NCI-H128 (cell line): Measurements from ENCODE around the gene CTNNA1.
"Not testable (repeated sequence)": the region's sequence is repeated elsewhere in the genome, so short reads cannot be mapped to it uniquely, and the experiment has no call there.

Source experiments
- DNase-seq: peaks from one replicate; lab custom pipeline; 2025; ENCODE audit not compliant: unreplicated experiment; lab: John Stamatoyannopoulos, UW

CTNNA1 gene

GRCh38 chr5:138889994-138890393, 136.8 kb downstream of the CTNNA1 start:
- DNase-seq = no peak

- DNase-seq = no peak
Observed at GRCh38 chr5:138890644-138891043, 137.4 kb downstream of the CTNNA1 start.

DNA sequence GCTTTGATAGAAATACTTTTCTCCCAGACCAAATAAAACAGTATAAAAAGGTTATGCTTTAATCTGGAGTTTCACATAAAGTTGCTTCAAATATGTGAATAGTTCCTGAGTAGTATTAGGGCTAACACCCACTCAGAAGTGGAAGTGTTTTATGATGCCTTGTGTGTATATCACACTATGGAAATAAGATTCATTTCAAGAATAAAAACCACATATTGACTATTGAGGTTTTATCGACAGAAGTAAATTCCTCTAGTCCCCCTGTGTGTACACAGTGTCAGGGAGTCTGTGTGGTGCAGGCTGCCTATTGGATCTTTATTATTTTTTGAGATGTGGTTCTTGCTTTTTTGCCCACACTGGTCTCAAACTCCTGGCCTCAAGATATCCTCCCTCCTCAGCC, 142.7 kb downstream of the CTNNA1 start:
- no peak for DNase-seq

GRCh38 chr5:138898299-138898698, 145.1 kb downstream of the CTNNA1 start:
- DNase-seq = no peak

GRCh38 chr5:138898742-138899141, 145.5 kb downstream of the CTNNA1 start:
- no peak for DNase-seq

- DNase-seq = no peak
Observed at GRCh38 chr5:138900281-138900965, 147.2 kb downstream of the CTNNA1 start.

DNA sequence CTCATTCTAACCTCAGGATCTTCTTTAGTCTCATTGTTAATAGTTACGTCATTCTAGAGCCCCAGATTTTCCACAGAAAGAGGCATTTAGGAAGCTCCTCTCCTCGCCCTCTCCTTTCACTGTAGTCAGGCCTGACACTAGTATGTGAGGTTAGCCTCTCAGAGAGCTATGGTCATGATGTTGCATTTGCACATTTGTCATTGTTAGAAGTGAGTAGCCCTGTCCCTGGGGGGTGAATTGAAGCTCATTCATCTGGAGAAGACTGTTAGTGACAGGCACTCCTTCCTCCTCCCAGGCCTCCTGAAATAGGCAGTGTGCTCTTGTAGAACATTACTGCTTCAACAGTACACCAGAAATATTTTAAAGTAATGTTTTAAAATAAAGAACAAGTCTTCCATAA, 148.5 kb downstream of the CTNNA1 start:
- DNase-seq = no peak

DNA sequence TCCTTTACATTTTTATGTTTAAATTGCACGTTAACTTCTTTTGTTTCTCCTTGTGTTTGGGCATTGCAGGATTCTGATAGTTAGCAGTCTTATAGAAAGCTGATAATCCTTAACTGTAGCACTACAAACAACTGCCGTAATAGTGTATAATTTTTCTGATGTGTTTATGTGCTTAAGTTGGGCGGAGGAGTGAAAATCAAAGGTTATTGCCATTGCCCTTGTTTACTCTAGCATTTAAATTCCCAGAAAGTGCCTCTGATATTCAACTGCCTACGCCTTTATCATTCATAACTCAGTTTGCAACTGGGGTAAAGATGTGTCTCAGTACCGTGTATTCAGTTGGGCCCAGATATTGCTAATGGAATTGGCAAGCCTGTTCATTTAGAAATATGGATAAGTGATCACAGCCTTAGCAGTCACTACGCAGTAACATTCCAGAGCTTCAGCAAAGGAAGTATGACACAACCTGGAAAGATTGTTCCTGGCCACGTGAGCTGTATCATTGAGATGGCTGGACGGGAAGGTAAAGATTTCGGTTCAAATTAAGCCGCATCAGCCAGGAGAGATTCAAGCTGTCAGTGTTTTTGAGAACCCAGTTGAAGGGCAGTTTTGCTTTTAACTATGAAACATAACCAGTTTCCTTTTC, 150.0 kb downstream of the CTNNA1 start:
- no peak for DNase-seq

- DNase-seq = no peak
Observed at GRCh38 chr5:138905541-138905940, 152.3 kb downstream of the CTNNA1 start.

DNA sequence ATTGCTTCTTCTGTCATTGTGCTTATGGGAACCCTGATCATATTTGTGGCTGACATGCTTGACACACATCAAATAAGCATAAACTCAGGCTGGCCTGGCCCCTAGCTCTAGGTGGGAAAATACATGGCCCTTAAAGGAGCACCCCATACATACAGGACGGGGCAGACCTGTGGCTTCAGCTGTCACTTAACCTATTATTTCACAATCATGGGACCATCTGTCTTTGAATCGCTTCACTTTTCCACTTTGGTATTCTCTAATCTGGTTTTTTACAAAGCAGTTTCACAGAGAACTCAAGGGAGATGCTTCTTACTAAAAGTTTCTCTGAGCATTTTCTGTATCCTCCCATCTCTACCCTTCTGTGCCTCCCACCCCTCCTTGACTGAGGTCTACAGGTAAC, 156.5 kb downstream of the CTNNA1 start:
- DNase-seq = no peak

DNA sequence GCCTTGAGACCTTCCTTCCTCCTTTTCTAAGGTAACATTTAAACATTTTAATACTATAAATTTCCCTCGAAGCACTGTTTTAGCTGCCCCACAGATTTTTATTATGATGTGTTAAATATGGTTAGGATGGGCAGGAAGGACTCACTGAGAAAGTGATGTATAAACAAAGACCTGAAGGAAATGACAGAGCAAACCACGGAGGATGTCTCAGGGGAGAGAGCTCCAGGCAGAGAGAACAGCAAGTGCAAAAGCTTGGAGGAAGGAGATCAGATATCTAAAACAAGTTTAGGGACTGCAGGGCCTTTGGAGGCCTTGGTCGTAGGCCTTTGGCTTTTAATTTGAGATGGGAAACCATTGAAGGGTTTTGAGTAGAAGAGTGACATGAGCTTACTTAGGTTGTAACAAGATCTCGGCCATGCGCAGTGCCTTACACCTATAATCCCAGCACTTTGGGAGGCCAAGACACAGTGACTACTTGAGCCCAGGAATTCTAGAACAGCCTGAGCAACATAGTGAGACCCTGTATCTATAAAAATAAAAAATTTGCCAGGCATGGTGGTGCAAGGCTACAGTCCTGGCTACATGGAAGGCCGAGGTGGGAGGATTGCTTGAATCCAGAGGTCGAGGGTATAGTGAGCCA, 157.4 kb downstream of the CTNNA1 start:
- DNase-seq = no peak

DNA sequence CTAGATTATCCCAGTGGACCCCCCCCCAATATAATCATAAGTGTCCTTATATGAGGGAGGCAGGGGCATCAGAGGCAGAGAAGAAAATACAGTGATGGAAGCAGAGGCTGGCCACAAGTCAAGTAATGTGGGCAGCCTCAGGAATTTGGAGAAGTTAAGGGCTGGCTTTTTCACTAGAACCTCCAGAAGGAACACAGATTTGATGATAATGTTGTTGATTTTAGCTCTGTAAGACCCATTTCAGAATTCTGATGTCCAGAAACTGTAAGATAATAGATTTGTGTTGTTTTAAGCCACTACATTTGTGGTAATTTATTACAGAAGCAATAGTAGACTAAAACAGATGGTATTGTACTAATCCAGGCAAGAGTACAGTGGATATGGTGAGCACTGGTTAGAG, 158.2 kb downstream of the CTNNA1 start:
- DNase-seq = no peak

- DNase-seq = no peak
Observed at GRCh38 chr5:138912093-138912492, 158.9 kb downstream of the CTNNA1 start.

GRCh38 chr5:138913773-138914172, 160.5 kb downstream of the CTNNA1 start:
- no peak for DNase-seq

- no peak for DNase-seq
Observed at GRCh38 chr5:138914338-138914737, 161.1 kb downstream of the CTNNA1 start.

DNA sequence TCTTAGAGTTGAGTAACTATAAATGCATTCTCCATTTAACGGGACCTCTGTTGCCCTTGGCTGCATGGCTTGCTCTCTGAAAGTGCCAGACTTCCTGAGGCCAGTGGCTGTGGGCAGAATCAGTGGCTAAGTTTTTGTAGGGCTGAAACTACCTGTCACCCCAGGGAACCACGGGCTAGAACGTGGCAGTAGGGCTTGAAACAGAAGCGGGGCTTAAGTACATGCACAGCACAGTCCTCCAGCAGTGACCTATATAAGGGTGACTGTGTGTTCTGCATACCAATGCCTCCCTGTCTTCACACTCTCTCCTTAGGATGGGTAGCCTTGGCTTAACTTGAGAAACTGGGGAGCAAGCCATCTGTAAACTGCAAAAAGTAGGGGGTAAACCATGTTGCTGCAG, 165.5 kb downstream of the CTNNA1 start:
- DNase-seq = no peak

- DNase-seq = no peak
Observed at GRCh38 chr5:138920181-138920580, 167.0 kb downstream of the CTNNA1 start.

GRCh38 chr5:138921362-138921761, 168.1 kb downstream of the CTNNA1 start:
- not testable (repeated sequence) for DNase-seq

- no peak for DNase-seq
Observed at GRCh38 chr5:138922494-138922893, 169.3 kb downstream of the CTNNA1 start.

- no peak for DNase-seq
Observed at GRCh38 chr5:138925090-138925635, 171.9 kb downstream of the CTNNA1 start.

DNA sequence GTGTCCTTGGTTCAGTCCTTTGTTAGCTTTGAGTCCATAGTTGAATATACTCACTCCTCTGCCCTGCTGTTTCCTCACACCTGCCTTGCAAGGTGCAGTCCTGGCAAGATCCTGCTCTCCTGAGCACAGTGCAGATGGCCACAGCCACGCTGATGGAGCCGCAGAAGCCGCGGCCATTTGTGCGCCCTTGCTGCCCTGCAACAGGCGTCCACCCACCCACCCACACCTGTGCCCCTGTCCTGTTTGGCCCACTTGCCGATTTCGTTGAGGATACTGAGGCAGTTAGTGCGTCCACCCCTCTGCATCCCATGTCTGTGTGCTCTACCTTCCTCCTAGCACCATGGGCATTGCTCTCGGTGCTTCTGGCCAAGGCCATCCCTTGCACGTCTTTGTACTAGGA, 173.0 kb downstream of the CTNNA1 start:
- DNase-seq = no peak
